GM23248 (cell line): ENCODE results near the gene NSUN3.

Experiments
- EZH2 ChIP-seq: fragments of 200-600 bp; sonication (generic); IDR thresholded peaks from 2 replicates; pipeline ENCODE4 v1.6.1; 2018; ENCODE audit warnings: antibody characterized with exemption, mild to moderate bottlenecking; ENCODE audit not compliant: insufficient read depth, poor library complexity, severe bottlenecking
- EZH2phosphoT487 ChIP-seq: fragments of 200-600 bp; sonication (generic); IDR thresholded peaks from 2 replicates; pipeline ENCODE4 v1.6.1; 2018; ENCODE audit warnings: antibody characterized with exemption, moderate library complexity, mild to moderate bottlenecking, low read depth; ENCODE audit not compliant: insufficient read depth

DNA sequence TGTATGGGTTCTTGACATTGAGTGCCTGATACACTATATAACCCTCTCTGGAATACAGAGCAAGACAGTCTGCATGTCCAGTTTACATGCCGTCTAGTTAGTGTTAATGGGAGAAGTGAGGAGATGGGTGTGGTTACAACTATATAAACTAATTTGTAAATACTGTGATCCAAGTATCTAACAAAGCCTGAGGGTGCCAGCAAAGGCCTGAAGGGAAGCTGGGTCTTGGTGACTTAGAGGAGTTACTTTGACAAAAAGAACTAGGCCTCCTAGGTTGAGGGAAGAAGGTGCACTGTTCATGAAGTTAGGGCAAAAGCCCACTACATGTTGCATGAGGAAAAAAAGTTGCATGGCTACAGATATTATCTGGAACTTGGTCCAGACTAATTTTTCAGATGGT lies 2.3 kb downstream of the NSUN3 start:
- TF ChIP-seq EZH2 = no peak
- no peak for TF ChIP-seq EZH2phosphoT487
